ENCODE measurements around the gene KDM8. TPM values are rescaled to one million over a fixed set of nuclear protein-coding genes. Genes with fewer than 3 reads are reported as not detected.

KDM8 gene
- total and polyA plus RNA-seq, 9 of the 15 experiments (the other 6 are each of a cell fraction or from before 2014, with no cell fraction given), result 0.61 to 9.1 (median 5.4) TPM

- Histone ChIP-seq H3K4me1 (replicated peaks in 1 of 2; ENCODE audit: control insufficient read depth in 2 of 2, insufficient read depth in 2 of 2, low read length in 2 of 2) (peaks cover 0 to under 1% of the 10 kb centered on the region in 2 experiments; a peak in 2 of 5 replicates), H3K9ac (ENCODE audit: insufficient read depth in 1 of 2, low read depth in 2 of 2, low read length in 2 of 2) (no peak overlapping the region), H4K20me1 (replicated peaks; ENCODE audit: control insufficient read depth, insufficient read depth, low read length) (0 out of 2 replicates have a peak, but pooled peaks cover 3% of the 10 kb centered on the region), H3K4me2 (ENCODE audit: insufficient read depth, low read length) (no peak overlapping the region), H3K9me3 (replicated peaks; ENCODE audit: control insufficient read depth, insufficient read depth, low read depth, low read length) (no peaks in the 10 kb centered on the region), H3K4me3 (no peak overlapping the region), H2AFZ (ENCODE audit: low read depth, low read length) (no peak overlapping the region), H3K36me3 (ENCODE audit: control insufficient read depth, insufficient read depth, low read length) (peaks cover 13% of the 10 kb centered on the region; the same call in 1 of the 3 replicates), H3K79me2 (ENCODE audit: control insufficient read depth, insufficient read depth, low read length) (no peaks in the 10 kb centered on the region), H3K27ac (ENCODE audit: extremely low read depth, low read depth, low read length) (no peak overlapping the region), H3K9me1 (ENCODE audit: control insufficient read depth, insufficient read depth, low read length) (no peaks in the 10 kb centered on the region), H3K27me3 (ENCODE audit: control insufficient read depth in 2 of 2, insufficient read depth in 2 of 2, low read length in 2 of 2) (no peaks in the 10 kb centered on the region)
- intact Hi-C loops (cut with micrococcal nuclease) (no loop called here), in situ Hi-C loops (cut with MboI) (no loop called here)
- ChIA-PET POLR2A (interaction anchor here (1.4 kb wide), 1 partner anchor 10 kb away, joined by 4 read pairs; no protein-coding TSS in a partner anchor), CTCF (ENCODE audit: low intra/inter-chr PET ratio) (no interaction called here)
- BruUV-seq (replicated peaks), result no TSS peak
- DNase-seq (ENCODE audit: extremely low read depth in 1 of 4, low spot score in 3 of 4) (peak; percentile 32 to 83 (median 66)), ATAC-seq (peak; percentile 80), FAIRE-seq (peak; percentile 84)
- WGBS (ENCODE audit: insufficient coverage, low coverage, missing lambda C conversion rate), result 56% methylated on average over 10 of the region's 10 CpGs
- TF ChIP-seq ZBTB8A (IDR thresholded peaks at IDR 0.05; ENCODE audit: partially characterized antibody) (no peak), NFYB (IDR thresholded peaks at IDR 0.05; ENCODE audit: extremely low read depth, insufficient read length) (peak; percentile 25), ATF1 (CRISPR knock-in tag; IDR thresholded peaks at IDR 0.05) (no peak), ATF1 (tag; IDR thresholded peaks at IDR 0.05) (peak; percentile 57), CREM (IDR thresholded peaks at IDR 0.05; ENCODE audit: low read depth) (peak; percentile 18; the same call in 1 of the 2 replicates), E2F4 (CRISPR knock-in tag; IDR thresholded peaks at IDR 0.05; ENCODE audit: low read depth) (no peak), PURB (CRISPR knock-in tag; IDR thresholded peaks at IDR 0.05; ENCODE audit: low read depth) (no peak), ATF3 (IDR thresholded peaks at IDR 0.05) (peak; percentile 96), ATF3 (CRISPR knock-in tag; conservative IDR thresholded peaks at IDR 0.05) (no peak), JUND (IDR thresholded peaks at IDR 0.05; ENCODE audit: borderline replicate concordance, low read depth, low read length) (peak; percentile 30; the same call in 1 of the 2 replicates), JUND (tag; IDR thresholded peaks at IDR 0.05; ENCODE audit: borderline replicate concordance, low read depth, low read length) (peak; percentile 38; the same call in 1 of the 3 replicates), ZNF398 (CRISPR knock-in tag; IDR thresholded peaks at IDR 0.05) (no peak), ATF7 (IDR thresholded peaks at IDR 0.05) (peak; percentile 95), TFAP4 (CRISPR knock-in tag; IDR thresholded peaks at IDR 0.05; ENCODE audit: borderline replicate concordance) (0 out of 2 replicates have a peak, but pooled peaks have one; percentile 16)
These were observed 13.9 kb downstream of the KDM8 start for GRCh38 chr16:27217256-27217655.

Measured in K562 (cell line).